GM21737 (cell line): ENCODE measurements around the gene PECR.
A peak's percentile ranks its signal among the peaks of the same experiment; 100 is the strongest.

Experiments
- ATAC-seq: cut with Tn5 transposase; IDR thresholded peaks from one replicate; pipeline ENCODE4 v1.9.1; 2021; ENCODE audit warnings: mild to moderate bottlenecking, moderate library complexity; ENCODE audit not compliant: unreplicated experiment

Gene PECR

DNA sequence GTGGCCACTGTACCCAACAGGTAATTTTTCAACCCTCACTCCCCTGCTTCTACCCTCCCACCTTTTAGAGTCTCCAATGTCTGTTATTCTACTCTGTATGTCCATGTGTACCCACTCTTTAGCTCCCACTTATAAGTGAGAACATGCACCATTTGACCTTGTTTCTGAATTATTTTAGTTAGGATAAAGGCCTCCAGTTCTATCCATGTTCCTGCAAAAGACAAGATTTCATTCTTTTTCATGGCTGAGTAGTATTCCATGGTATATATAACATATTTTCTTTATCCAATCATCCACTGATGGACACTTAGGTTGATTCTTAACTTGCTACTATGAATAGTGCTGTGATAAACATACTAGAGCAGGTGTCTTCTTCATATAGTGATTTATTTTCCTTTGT is 9.1 kb downstream of the PECR start:
- no peak for ATAC-seq

DNA sequence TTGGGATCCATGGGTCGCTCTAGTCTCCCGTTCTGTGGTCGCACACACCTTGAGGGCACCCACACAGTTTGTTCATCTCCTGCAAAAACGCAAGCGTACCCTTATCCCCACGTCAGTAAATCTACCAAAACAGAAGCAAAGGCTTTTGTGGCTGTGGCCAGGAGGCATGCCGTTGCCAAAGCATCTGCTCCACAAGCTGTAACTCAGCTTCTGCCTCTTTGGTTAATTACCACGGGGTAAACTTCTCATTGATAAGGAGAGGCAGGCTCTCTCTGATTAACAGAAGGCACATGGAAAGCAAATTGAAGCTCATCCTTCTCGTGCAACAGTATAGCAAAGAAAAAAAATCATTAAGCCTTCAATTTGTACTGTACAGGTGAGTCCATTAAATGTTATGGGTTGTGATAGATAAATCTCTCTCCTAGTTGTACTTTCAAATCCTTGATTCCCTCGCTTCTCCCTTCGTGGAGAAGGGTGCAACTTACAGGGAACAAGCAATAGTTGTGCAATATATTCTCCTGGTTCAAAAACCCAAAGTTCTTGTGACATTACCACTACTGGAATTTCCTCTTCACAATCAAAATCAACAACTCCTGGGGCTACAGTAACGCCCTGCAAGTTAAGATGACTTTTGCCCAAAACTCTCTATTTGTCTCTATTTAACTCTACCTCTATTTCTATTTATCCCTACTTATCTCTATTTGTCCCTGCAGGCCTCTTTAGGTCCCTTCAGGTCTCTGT is 10.3 kb downstream of the PECR start:
- ATAC-seq = no peak

DNA sequence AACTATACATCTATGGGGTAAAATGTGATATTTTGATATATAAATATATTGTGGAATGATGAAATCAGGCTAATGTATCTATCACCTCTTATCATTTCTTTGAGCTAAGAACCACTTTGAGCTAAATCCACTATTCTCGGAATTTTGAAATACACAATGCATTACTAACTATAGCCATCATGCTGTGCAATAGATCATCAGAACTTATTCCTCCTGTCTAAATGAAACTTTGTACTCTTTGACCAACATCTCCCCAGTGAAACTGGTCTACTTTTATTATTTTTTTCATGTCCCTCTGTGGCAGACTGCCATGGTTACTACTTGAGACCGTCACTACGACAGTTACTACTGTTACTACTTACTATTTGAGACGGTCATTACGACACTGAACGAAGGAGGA is 11.4 kb downstream of the PECR start:
- no peak for ATAC-seq

DNA sequence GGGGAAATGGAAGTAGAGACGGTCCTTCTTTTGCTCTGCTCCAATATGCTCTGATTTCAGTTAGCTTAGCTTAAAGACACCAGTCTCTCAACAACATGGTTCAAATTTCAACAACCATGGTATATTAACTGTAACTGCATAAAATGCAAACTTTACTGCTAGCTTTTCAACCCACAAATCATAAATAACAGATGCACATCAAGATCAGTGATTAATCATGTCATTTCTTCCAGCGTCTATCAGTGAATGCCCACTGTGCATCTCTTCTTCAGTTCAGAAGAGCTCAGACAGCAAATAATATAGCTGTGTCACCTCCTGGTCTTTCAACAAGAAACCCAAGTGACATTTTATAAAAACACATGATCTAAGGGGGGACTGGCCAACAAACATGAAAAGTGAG is 12.6 kb downstream of the PECR start:
- no peak for ATAC-seq

DNA sequence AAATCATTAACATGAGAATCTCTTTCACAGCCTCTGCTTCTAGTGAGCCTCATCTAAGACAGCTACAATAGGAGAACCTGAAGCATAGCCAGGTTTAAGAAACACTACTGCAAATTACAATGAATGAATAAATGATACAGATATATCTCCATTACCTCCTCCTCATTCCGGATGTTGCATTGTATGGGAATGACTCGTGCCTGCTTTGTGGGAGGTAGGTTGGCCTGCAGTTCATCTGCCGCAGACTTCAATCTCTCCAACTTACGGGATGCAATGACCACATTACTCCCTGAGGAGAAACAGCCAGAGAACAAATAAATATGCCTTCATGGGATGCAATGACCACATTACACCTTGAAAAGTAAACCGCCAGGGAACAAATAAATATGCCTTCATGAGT is 15.4 kb downstream of the PECR start:
- ATAC-seq = no peak

DNA sequence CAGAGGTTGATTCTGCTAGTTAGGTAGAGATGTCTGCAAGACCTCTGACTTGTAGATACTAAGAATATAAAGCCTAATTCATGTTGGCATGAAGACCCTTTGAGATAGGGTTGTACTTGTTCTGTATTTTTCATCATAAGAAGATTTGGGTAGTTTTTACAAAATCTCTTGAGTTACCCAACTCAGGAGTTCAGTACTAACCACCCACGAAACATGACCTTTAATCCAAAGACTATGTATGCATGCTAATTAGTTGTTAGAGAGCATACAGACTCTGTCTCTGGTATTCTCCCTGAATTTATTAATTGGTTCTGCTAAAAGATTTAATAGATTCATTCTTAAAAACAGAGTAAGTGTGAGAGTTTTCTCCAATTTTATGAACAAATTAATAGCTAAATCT is 16.9 kb downstream of the PECR start:
- ATAC-seq = no peak

DNA sequence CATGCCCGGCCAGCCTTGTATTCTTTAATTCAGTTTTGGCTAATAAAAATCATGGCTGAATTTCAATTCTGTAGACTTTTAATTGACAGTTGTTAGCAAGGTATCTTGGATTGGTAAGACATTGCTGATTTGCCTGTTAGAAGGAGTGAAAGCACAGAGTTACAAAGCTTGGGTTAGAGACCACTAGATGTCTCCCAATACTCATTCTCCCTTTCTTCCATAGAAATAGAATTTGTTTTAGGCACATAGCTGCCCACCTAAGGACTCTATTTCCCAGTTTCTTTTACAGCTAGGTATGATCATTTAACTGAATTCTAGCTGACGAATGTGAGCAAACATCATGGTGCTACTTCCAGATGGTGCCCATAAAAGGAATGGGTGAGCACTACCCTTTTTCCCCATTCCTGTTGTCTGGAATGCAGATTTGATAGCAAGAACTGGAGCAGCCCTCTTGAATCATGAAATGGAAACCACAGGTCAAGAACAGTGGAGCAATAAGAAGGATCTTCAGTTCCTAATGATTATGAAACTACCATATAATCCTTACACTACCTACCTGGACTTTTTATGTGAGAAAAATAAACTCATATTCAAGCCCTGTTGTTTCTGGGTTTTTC is 17.5 kb downstream of the PECR start:
- no peak for ATAC-seq

DNA sequence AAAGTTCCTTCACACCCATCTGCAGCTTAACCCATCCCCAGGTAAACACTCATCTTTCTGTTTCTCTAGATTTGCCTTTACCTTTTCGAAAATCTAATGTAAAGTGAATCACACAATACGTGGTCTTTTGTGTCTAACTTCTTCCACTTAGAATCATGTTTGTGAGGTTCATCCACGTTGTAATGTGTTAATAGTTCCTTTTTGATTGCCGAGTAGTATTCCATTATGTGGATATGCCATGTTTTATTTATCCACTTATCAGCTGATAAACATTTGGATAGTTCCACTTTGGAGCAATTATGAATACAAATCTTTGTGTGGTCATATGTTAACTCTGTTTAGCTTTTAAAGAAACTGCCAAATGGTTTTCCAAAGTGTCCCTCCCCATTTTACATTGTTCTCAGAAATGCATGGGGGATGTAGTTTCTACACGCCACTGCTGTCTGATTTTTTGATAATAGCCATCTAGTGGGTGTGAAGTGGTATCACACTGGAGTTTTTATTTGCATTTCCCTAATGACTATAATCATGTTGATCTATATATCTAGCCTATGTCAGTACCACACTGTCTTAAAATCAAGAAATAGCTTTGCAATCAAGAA is 22.3 kb downstream of the PECR start:
- ATAC-seq = no peak

DNA sequence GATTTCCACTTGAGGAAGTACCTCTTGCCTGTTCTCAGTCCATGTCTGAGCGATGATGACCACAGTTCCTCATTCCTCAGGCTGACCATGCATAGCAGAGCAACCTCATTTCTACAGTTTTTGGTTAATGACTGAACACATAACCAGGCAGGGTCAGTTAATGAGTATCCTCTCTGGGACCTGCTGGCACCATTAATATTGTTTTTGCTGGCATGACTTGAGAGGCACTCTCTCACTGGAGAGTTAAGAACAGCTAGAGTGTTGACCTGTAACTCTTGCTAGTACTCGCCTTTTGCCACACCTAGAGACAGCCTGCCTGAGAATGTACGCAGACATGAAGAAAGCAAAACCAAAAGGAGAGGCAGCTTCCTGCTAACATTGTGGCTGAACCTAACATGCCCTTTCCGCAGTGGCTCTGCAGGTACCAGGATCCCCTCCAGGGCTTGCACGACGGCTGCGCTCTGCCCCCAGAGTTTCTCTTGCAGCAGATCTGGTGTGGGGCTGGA is 23.9 kb downstream of the PECR start:
- ATAC-seq = peak; percentile 89

DNA sequence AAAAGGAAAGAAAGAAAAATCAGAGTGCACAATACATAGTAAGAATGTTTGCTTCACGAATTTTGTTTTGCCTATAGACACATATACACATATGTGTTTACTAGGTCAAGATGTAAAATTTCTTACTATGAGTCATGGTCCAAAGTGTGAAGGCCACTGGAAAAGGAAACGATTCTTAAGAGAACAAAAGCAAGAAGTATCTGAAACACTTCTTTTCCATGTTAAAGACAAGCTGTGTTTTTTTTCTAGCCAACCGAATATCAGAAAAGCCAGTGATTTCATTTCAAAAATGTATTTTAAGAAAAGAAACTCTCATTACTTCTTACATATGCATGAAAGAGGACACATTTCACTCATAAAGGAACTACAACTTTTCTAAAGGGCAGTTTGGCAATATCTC is 24.9 kb downstream of the PECR start:
- peak; percentile 33 for ATAC-seq

DNA sequence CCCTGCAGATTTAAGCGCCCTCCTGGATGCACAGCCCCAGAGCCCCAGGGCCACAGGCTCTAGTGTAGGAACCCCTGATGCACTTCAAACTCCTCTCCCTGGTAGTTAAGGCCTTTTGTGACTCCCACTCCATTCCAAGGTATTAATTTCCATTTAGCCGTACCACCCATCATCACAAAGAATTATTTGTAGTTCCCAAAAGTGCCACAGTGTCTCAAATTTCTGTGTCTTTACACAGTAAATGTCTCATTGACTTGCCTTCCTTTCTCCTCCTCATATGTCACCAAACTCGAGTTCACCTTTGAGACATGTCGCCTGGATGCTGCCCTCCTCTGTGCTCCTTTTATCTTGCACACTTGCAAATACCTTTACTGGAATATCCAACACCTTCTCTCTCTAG is 25.9 kb downstream of the PECR start:
- ATAC-seq = no peak

DNA sequence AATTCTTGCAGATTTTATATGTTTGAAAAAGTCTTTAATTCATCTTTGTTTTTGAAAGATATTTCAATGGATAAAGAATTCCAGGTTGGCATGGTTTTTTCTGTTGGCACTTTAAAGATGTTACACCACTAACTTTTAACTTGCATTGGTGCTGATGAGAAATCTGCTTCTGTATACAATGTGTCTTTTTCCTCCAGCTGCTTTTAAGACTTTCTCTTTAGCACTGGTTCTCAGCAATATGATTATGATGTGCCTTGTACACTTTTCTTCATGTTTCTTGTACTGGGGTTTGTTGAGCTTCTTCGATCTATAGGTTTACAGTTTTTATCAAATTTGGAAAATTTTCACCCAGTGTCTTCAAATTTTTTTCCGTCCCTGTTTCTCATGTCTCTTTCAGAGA is 29.2 kb downstream of the PECR start:
- ATAC-seq = no peak

DNA sequence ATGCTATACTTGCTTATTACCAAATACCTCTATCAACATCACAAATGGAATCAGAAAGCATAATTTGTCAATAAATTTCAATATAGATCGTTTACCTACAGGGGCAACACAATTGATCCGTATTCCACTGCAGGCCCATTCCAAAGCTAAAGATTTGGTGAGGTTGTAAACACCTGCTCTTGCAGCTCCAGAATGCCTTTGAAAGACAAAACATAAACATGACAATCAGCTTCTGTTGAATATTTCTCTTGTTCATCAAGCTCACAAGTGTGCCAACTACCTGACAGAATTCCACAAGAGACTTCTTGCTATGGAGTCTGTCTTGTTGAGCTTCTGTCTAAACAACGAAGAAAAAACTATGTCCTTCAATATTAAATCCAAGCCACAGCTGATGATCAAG is 30.3 kb downstream of the PECR start:
- no peak for ATAC-seq

DNA sequence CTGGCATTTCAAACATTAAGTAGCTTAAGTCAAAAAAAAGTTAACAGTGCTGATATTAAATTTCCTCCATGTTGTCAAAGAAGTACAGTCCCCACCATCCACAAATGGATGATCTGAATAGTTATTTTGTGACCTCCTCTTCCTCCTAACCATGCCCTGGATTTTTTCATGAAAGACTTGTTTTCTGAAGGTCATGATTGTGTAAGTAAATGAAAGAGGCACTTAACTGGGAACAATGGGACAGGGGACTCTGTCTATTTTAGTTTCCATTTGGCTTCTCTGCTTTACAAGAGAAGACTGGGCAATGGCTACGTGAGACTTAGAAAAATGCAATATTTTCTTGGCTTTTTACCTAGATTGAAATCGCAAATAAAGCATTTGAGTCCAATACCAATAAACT is 32.2 kb downstream of the PECR start:
- ATAC-seq = no peak

DNA sequence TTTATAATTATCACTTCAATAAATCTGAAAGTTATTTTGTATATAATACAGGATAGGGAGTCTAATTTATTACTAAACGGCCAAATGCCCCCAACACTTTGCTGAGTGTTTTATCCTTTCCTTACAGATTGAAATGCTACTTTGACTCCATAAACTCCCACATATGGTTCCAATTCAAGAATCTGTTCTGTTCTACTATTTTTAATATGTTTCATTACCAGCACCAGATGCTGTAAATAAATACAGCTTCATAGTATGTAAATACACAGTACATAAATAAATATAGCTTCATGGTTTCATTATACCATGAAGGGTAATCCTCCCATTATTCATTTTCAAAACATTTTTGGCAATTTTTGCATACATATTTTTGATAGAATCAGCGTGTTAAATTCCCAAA is 34.2 kb downstream of the PECR start:
- no peak for ATAC-seq

DNA sequence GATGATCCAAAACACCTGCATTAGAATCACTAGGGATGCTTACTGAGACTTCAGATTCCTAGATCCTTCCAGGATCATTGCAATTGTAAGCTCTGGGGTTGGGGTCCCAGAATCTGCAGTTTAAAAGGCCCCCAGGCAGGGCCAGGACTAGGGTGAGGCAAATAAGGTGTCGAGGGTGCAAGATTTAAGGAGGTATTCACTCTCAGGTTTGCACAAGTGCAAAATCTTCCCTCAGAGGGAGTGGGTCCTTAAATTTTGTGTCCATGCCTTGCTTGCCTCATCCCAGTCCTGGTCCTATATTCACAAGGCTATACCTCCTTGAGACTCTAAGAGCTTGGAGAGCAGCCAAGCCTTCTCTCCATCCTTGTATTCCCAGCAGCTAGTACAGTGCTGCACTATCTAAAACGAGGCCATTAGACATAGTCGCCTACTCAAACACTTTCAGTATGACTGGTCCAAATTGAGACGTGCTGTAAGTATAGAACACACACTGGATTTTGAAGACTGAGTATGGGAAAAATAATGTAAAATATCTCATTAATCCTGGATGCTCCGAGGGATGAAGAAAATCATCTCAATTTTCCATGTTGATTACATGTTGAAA is 36.6 kb downstream of the PECR start:
- peak; percentile 97 for ATAC-seq

DNA sequence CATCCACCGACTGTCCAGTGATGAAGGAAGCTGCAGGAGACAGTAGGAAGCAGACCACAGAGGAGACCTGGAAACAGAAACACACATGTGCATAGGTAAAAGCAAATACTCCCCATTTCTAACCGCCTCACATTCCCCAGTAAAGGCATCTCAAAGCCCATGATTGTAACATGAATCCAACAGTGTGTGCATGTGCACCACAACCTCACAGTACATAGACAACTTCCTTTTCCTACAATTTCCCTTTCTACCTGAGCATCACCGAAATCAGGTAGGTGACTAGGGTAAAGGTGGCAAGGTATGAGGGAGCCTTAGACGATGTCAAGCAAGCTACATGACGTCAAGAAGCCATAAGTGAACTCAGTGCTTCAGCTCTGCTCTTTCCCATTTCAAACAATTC is 37.7 kb downstream of the PECR start:
- ATAC-seq = no peak

DNA sequence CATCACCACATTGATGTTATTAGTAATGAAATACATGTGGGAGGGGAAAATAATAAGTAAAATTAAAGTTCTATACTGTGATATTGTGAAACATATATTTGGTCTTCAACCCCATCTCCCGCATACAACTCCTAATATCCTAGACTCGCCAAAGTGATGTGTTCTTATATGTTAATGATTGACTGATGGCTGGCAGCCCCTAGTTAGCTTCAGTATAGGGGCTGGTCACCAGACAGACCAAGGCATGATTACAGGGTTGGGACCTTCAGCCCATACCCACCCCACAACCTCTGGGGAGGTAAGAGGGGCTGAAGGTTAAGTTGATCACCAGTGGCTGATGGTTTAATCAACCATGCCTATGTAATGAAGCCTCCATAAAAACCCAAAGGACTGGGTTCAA is 40.2 kb downstream of the PECR start:
- ATAC-seq = no peak

DNA sequence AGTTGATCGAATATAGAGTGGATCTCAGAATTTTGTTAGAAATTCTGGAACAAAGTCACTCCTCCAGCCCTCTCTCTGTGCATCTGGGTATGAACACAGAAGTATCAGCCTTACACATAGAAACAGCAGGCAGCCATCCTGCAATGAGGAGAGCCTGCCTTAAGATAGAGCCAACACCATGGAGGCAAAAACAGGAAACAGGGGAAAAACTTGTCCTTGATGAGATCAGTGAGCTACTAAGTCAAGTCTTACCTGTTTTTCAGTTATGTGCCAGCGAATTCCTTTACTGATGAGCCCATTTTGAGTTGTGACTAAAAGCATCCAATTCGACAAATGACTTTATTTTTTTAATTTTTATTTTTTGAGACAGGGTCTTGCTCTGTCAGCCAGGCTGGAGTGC is 41.7 kb downstream of the PECR start:
- no peak for ATAC-seq

DNA sequence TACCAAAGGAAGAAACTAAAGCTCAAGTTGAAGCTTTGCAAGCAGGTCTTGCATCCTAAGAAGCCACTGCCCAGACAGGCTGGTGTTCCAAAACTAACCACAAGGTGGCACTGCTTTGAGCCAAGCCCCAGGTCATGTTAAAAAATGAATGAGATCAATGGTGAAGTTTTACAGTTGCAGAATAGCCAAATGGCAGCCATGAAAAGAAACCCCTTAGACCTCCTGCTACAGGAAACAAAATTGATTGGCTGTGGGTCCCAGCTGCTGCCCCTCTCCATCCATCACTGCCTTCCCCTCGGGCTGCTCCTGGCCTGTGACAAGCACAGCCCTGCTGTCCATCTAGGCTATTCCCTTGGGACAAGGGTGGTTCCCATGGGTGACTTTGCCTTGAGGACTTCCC is 47.5 kb downstream of the PECR start:
- no peak for ATAC-seq

DNA sequence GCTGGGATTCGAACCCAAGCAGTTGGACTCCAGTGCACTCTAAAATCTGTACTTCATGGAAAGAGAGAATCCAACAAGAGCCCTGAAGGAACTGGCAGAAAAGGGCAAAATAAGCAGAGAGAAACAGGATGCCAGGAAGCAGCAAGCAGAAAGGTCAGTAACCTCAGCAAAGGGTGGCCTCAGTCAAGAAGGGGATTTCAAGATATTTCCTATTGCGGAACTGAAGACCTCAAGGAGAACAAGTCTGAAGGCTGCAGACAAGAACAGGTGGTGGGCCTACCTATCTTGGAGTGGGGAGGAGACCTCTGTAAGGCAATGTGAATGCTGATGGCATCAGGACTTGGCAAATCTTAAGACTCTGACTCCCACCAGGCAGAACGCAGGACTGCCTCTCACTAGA is 48.2 kb downstream of the PECR start:
- ATAC-seq = no peak
